Astrocyte (in vitro differentiated cells and primary cell): ENCODE data around the gene DDIT4.

ENCODE experiments used
- EZH2 ChIP-seq: IDR thresholded peaks from 2 replicates; pipeline ENCODE4 v1.6.1; 2012; ENCODE audit warnings: mild to moderate bottlenecking, low read length, inconsistent platforms; ENCODE audit not compliant: insufficient read depth
- TF ChIP-seq, protein P1 (sequence below): IDR thresholded peaks from 2 replicates; pipeline ENCODE4 v1.5.1; 2011; ENCODE audit warnings: low read depth, mild to moderate bottlenecking, inconsistent platforms, low read length, moderate library complexity; ENCODE audit not compliant: insufficient read depth

DNA sequence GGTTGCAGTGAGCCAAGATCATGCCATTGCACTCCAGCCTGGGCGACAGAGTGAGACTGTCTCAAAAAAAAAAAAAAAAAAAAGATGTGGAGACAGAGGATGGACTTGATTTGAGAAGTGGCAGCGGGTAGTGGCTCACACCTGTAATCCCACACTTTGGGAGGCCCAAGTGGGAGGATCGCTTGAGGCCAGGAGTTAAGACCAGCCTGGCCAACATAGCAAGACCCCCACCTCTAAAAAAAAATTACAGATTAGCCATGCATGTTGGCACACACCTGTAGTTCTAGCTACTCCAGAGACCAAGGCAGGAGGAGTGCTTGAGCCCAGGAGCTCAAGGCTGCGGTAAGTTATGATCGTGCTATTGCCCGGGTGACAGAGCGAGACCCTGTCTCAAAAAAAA lies 33.4 kb upstream of the DDIT4 start:
- TF ChIP-seq, protein P1, sequence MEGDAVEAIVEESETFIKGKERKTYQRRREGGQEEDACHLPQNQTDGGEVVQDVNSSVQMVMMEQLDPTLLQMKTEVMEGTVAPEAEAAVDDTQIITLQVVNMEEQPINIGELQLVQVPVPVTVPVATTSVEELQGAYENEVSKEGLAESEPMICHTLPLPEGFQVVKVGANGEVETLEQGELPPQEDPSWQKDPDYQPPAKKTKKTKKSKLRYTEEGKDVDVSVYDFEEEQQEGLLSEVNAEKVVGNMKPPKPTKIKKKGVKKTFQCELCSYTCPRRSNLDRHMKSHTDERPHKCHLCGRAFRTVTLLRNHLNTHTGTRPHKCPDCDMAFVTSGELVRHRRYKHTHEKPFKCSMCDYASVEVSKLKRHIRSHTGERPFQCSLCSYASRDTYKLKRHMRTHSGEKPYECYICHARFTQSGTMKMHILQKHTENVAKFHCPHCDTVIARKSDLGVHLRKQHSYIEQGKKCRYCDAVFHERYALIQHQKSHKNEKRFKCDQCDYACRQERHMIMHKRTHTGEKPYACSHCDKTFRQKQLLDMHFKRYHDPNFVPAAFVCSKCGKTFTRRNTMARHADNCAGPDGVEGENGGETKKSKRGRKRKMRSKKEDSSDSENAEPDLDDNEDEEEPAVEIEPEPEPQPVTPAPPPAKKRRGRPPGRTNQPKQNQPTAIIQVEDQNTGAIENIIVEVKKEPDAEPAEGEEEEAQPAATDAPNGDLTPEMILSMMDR: no peak
- no peak for TF ChIP-seq EZH2
